Type B pancreatic cell (in vitro differentiated cells): Measurements from ENCODE around the gene LYST. TPM values are rescaled to one million over a fixed set of nuclear protein-coding genes. Genes with fewer than 3 reads are reported as not detected.
"Not testable (repeated sequence)": the region's sequence is repeated elsewhere in the genome, so short reads cannot be mapped to it uniquely, and the experiment has no call there.

Experiments used
- DNase-seq: peaks from one replicate; pipeline ENCODE4 v3.0.0; 2021; ENCODE audit warnings: mixed read lengths; ENCODE audit not compliant: unreplicated experiment; ENCODE audit errors: extremely low spot score
- H3K27ac Mint-ChIP-seq: 2 replicates; pipeline ENCODE4 v1.8.0; 2021; ENCODE audit warnings: mild to moderate bottlenecking, mixed read lengths
- H3K27me3 Mint-ChIP-seq: 2 replicates; pipeline ENCODE4 v1.8.0; 2021; ENCODE audit warnings: mixed read lengths
- H3K36me3 Mint-ChIP-seq: 2 replicates; pipeline ENCODE4 v1.8.0; 2021; ENCODE audit warnings: mixed read lengths
- H3K4me1 Mint-ChIP-seq: one replicate; pipeline ENCODE4 v1.8.0; 2021; ENCODE audit warnings: mixed read lengths; ENCODE audit not compliant: unreplicated experiment
- H3K4me3 Mint-ChIP-seq: 2 replicates; pipeline ENCODE4 v1.8.0; 2021; ENCODE audit warnings: mild to moderate bottlenecking, mixed read lengths
- H3K9me3 Mint-ChIP-seq: 2 replicates; pipeline ENCODE4 v1.8.0; 2021; ENCODE audit warnings: mixed read lengths
- long read RNA-seq: library from polyadenylated mRNA; unstranded; transcript quantifications from one replicate; pipeline ENCODE4 v2.0.0, GENCODE V29; 2020
- total RNA-seq: library from RNA; stranded (reverse); gene quantifications from 2 replicates; pipeline ENCODE4 v1.2.1, GENCODE V29; 2021; ENCODE audit warnings: low replicate concordance
- TF ChIP-seq, protein P1 (sequence below): fragments of 200-600 bp; sonication (generic); conservative IDR thresholded peaks from 2 replicates; pipeline ENCODE4 v1.5.0; 2021; ENCODE audit warnings: antibody characterized with exemption, mild to moderate bottlenecking

Gene LYST, protein sequence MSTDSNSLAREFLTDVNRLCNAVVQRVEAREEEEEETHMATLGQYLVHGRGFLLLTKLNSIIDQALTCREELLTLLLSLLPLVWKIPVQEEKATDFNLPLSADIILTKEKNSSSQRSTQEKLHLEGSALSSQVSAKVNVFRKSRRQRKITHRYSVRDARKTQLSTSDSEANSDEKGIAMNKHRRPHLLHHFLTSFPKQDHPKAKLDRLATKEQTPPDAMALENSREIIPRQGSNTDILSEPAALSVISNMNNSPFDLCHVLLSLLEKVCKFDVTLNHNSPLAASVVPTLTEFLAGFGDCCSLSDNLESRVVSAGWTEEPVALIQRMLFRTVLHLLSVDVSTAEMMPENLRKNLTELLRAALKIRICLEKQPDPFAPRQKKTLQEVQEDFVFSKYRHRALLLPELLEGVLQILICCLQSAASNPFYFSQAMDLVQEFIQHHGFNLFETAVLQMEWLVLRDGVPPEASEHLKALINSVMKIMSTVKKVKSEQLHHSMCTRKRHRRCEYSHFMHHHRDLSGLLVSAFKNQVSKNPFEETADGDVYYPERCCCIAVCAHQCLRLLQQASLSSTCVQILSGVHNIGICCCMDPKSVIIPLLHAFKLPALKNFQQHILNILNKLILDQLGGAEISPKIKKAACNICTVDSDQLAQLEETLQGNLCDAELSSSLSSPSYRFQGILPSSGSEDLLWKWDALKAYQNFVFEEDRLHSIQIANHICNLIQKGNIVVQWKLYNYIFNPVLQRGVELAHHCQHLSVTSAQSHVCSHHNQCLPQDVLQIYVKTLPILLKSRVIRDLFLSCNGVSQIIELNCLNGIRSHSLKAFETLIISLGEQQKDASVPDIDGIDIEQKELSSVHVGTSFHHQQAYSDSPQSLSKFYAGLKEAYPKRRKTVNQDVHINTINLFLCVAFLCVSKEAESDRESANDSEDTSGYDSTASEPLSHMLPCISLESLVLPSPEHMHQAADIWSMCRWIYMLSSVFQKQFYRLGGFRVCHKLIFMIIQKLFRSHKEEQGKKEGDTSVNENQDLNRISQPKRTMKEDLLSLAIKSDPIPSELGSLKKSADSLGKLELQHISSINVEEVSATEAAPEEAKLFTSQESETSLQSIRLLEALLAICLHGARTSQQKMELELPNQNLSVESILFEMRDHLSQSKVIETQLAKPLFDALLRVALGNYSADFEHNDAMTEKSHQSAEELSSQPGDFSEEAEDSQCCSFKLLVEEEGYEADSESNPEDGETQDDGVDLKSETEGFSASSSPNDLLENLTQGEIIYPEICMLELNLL (N-terminal part only)
- total RNA-seq: 9.1 and 9.7 TPM in 2 replicates
- long read RNA-seq, partial matches to known transcripts: 2 of 2 reads
- long read RNA-seq, other reads (novel, unspliced or antisense): 0 of 2 reads

DNA sequence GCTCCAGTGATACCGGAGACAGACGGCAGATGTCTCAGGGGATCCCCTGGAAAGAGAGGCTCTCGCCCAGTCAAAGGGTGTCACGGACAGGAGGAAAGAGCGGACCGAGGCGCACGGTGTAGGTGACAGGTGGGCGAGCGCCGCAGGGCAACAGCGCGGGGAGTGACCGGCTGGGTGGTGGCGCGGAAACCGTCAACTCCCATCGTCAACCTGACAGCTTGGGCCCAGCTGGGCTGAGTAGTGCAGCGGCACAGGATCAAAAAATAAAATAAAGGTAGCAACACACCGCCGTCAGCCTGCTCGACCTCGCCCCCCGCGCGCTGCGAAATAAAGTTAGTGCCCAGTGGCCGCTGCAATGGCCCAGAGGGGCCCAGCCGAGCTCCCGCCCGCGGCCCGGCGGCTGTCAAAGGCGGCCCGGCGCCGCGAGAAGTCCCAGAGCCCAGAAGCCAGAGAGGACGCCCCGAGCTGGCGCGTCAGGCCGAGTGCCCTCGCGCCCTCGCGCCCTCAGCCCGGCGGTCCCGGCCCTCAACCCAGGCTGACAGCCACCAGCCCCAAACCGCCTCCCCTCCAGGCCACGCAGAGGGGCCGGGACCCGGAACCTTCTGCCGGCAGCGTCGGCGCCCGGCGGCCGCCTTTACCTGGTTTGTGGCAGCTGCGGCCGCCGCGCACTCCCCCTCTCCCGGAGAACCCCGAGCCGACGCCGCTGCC, at the start of gene LYST:
Gene LYST, minus strand, starts transcription at position 702 of the 708 bp plus-strand sequence. CDS start 36,489 bp downstream, outside the sequence.
- peak within 1 kb of the TSS; percentile 88 for H3K27ac Mint-ChIP-seq
- H3K9me3 Mint-ChIP-seq: no peaks in the 10 kb centered on the region

DNA sequence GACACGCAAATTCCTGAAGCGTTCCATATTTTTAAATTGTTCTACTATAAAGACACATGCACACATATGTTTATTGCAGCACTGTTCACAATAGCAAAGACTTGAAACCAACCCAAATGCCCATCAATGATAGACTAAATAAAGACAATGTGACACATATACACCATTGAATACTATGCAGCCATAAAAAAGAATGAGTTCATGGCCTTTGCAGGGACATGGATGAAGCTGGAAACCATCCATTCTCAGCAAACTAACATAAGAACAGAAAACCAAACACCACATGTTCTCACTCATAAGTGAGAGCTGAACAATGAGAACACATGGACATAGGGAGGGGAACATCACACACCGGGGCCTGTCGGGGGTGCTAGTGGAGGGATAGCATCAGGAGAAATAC, 48.8 kb upstream of the LYST start:
- not testable (repeated sequence) for H3K27me3 Mint-ChIP-seq, H3K4me3 Mint-ChIP-seq, H3K9me3 Mint-ChIP-seq, H3K36me3 Mint-ChIP-seq, H3K27ac Mint-ChIP-seq, DNase-seq
- H3K4me1 Mint-ChIP-seq: peaks cover 52% of the 10 kb centered on the region

More for the DNA sequence above, at the start of gene LYST:
- DNase-seq: no peak
- Mint-ChIP-seq H3K27me3 (peaks cover 15% of the 10 kb centered on the region), H3K4me3 (peak within 1 kb of the TSS; percentile 98), H3K36me3 (no peaks in the 10 kb centered on the region), H3K4me1 (peaks cover 11% of the 10 kb centered on the region)
- TF ChIP-seq, protein P1, sequence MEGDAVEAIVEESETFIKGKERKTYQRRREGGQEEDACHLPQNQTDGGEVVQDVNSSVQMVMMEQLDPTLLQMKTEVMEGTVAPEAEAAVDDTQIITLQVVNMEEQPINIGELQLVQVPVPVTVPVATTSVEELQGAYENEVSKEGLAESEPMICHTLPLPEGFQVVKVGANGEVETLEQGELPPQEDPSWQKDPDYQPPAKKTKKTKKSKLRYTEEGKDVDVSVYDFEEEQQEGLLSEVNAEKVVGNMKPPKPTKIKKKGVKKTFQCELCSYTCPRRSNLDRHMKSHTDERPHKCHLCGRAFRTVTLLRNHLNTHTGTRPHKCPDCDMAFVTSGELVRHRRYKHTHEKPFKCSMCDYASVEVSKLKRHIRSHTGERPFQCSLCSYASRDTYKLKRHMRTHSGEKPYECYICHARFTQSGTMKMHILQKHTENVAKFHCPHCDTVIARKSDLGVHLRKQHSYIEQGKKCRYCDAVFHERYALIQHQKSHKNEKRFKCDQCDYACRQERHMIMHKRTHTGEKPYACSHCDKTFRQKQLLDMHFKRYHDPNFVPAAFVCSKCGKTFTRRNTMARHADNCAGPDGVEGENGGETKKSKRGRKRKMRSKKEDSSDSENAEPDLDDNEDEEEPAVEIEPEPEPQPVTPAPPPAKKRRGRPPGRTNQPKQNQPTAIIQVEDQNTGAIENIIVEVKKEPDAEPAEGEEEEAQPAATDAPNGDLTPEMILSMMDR: peak; percentile 53

DNA sequence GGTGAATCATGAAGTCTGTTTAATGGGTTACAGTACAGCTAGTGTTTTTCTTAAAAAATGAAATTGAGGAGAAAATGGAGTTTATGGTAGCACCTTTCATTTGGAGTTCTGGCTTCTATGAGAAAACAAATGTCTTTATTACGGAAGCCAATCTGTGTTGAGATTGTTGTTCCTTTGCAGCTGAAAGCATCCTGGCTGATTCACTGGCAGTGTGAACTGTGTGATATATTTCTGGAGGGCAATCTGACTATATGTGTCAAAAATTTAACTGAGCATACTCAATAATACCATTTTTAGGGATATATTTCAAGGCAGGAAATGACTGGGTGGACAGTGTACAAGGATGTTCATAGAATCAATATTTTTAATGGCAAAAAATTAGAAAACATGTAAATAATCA, 46.6 kb upstream of the LYST start:
- no peaks in the 10 kb centered on the region for H3K36me3 Mint-ChIP-seq
- no peak for DNase-seq
- peaks cover 3% of the 10 kb centered on the region for H3K27me3 Mint-ChIP-seq
- H3K4me1 Mint-ChIP-seq: peaks cover 47% of the 10 kb centered on the region
- TF ChIP-seq, protein P1: no peak
- no peak overlapping the region for H3K27ac Mint-ChIP-seq
- no peaks in the 10 kb centered on the region for H3K9me3 Mint-ChIP-seq
- no peak overlapping the region for H3K4me3 Mint-ChIP-seq

DNA sequence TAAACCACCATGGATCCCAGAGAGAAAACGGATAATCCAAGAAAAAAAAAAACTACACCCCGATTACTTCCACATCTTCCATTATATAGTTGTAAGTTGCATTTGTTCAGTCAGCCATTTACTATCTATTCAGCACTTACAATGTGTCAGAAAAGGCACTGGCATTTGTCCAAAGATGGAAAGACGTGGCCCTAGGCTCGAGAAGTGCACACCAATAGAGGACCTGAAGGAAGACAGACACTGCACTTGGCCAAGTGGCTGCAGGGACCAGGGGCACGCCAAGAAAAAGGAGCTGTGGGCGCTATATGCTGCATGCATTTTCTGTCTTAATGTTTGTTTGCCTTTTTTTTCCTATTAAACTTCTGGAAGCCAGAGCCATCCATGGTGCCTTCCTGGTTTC, 45.2 kb upstream of the LYST start:
- H3K4me3 Mint-ChIP-seq: no peak overlapping the region
- peaks cover 7% of the 10 kb centered on the region for H3K27me3 Mint-ChIP-seq
- H3K9me3 Mint-ChIP-seq: no peaks in the 10 kb centered on the region
- no peak overlapping the region for H3K27ac Mint-ChIP-seq
- no peaks in the 10 kb centered on the region for H3K36me3 Mint-ChIP-seq
- no peak for DNase-seq
- H3K4me1 Mint-ChIP-seq: peaks cover 49% of the 10 kb centered on the region
- TF ChIP-seq, protein P1: no peak

DNA sequence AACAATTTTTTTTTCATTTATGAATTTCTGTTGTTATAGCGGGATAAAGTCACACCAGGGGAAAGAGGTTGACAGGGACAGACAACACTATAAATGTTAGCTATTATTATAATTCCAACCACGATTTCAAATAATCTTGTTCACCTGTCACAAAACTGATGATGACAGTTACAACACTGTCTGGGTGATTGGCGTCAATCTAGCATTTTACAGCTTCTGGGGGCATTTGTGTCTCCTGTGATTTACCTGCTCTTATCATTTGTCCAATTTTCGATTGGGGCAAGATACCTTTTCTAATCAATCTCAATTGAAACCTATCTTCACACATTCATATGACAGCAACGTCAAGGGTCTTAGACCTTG, 44.6 kb upstream of the LYST start:
- no peak for DNase-seq
- Mint-ChIP-seq H3K4me3 (no peak overlapping the region), H3K27ac (no peak overlapping the region), H3K36me3 (no peaks in the 10 kb centered on the region), H3K4me1 (peaks cover 49% of the 10 kb centered on the region), H3K27me3 (peaks cover 7% of the 10 kb centered on the region), H3K9me3 (no peaks in the 10 kb centered on the region)
- TF ChIP-seq, protein P1: no peak
